Testis (tissue), 3 donors: ENCODE data around the gene CDH22. TPM values are rescaled to one million over a fixed set of nuclear protein-coding genes. Genes with fewer than 3 reads are reported as not detected.

Experiments used
- DNase-seq: peaks from one replicate; pipeline ENCODE4 v3.0.0-alpha.2; 2019
- H3K27ac ChIP-seq, 2 donors: fragments of 200-600 bp; sonication (generic); one replicate each; pipeline ENCODE4 v1.5.1; 2019
- H3K27me3 ChIP-seq: fragments of 200-600 bp; sonication (generic); one replicate; pipeline ENCODE4 v1.5.1; 2019
- H3K36me3 ChIP-seq: fragments of 200-600 bp; sonication (generic); one replicate; pipeline ENCODE4 v1.5.1; 2017; ENCODE audit warnings: low read depth; ENCODE audit errors: missing control alignments
- H3K4me1 ChIP-seq: fragments of 200-600 bp; sonication (generic); one replicate; pipeline ENCODE4 v1.5.1; 2019
- H3K4me3 ChIP-seq, 2 donors: fragments of 200-600 bp; sonication (generic); one replicate each; pipeline ENCODE4 v1.5.1; 2017 to 2019
- H3K9me3 ChIP-seq: fragments of 200-600 bp; sonication (generic); one replicate; pipeline ENCODE4 v1.5.1; 2017
- POLR2A ChIP-seq: fragments of 450-650 bp; IDR thresholded peaks from one replicate; pipeline ENCODE4 v1.6.1; 2017; ENCODE audit warnings: antibody characterized with exemption, mild to moderate bottlenecking, moderate library complexity
- WGBS, 2 donors: methylation state at CpG; one replicate each; pipeline ENCODE4 v1.1.5; 2018; 5-methylcytosine and 5-hydroxymethylcytosine counted together
- intact Hi-C: fragments of 100-400 bp; cut with DNase I; formaldehyde crosslinking; loops from one replicate; pipeline ENCODE4 v1.15.1; 2023; ENCODE audit warnings: low total_unique reads
- polyA plus RNA-seq: library from polyadenylated mRNA; stranded (reverse); fragments of 350-450 nt; fragmentation: Illumina TruSeq; extraction: RNeasy Lipid Tissue Mini Kit (QIAGEN cat#74804); gene quantifications from one replicate; pipeline ENCODE4 v1.2.3, GENCODE V29; 2014; ENCODE audit warnings: low read depth, low replicate concordance; ENCODE audit not compliant: insufficient read depth
- total RNA-seq, 2 donors: library from RNA; depleted of rRNA; stranded (reverse); fragments of >200 nt; gene quantifications; one replicate each; pipeline ENCODE4 v1.2.3, GENCODE V29; 2016
- TF ChIP-seq, protein P1 (sequence below), 3 experiments: fragments of 450-650 bp in 2 of 3; fragments of 200-600 bp in 1 of 3; sonication (generic) in 1 of 3; IDR thresholded peaks; one replicate each; pipeline ENCODE4 v1.5.1; 2016 to 2019; ENCODE audit warnings: antibody characterized with exemption in 3 of 3, mild to moderate bottlenecking in 2 of 3, moderate library complexity in 1 of 3

The CDH22 gene
- total and polyA plus RNA-seq, 3 donors from 2014 or later, result 1.8 to 2.6 (median 2.6) TPM

DNA sequence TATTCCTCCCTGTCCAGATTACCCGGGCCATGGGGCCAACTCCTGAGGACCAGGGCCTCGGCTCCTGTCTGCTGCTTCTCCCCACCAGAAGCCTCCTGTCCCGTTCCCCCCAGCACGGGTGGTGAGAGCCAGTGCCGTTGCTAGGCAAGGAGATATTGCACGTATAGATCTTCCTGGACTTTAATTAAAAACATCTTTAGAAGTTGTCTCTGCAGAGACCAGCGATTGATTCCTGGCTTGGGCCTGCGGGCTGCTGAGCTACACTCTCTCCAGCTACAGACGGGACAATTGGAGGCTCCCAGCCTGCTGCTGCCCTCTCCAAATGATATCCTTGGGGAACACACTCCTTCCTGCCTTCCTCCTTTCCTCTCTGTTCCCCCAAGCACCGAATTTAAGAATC, 74.6 kb downstream of the CDH22 start:
- no peaks in the 10 kb centered on the region for H3K4me1 ChIP-seq
- H3K27me3 ChIP-seq, result no peaks in the 10 kb centered on the region
- H3K9me3 ChIP-seq, result no peaks in the 10 kb centered on the region
- no peak for DNase-seq
- H3K36me3 ChIP-seq, result no peaks in the 10 kb centered on the region
- H3K4me3 ChIP-seq, result no peak overlapping the region
- H3K27ac ChIP-seq, result no peak overlapping the region
- 79 to 80% methylated on average over 10 of the region's 10 CpGs for WGBS, 2 donors
- intact Hi-C loops, result no loop called here
- TF ChIP-seq, protein P1, sequence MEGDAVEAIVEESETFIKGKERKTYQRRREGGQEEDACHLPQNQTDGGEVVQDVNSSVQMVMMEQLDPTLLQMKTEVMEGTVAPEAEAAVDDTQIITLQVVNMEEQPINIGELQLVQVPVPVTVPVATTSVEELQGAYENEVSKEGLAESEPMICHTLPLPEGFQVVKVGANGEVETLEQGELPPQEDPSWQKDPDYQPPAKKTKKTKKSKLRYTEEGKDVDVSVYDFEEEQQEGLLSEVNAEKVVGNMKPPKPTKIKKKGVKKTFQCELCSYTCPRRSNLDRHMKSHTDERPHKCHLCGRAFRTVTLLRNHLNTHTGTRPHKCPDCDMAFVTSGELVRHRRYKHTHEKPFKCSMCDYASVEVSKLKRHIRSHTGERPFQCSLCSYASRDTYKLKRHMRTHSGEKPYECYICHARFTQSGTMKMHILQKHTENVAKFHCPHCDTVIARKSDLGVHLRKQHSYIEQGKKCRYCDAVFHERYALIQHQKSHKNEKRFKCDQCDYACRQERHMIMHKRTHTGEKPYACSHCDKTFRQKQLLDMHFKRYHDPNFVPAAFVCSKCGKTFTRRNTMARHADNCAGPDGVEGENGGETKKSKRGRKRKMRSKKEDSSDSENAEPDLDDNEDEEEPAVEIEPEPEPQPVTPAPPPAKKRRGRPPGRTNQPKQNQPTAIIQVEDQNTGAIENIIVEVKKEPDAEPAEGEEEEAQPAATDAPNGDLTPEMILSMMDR (IDR thresholded peaks at IDR 0.05), result no peak
- no peak for TF ChIP-seq POLR2A

DNA sequence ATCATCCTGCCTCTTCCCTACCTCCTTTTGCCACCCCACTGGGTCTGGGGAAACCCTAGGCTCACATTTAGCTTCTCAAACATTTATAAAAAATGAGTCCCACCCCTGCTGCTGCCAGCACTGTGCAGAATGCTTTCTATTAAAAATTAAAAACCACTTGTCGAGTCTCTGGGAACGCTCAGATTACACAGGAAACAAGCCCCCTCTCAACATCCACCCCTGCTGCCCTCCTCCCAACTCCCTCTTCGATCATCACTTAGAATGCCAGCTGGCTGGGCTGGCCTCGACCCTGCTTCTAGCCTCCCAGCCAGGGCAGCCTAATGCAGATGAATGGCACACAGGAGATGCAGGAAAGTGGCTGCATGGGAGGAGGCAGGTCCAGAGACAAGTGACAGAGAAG, 75.8 kb downstream of the CDH22 start:
- no peaks in the 10 kb centered on the region for H3K27me3 ChIP-seq
- H3K4me1 ChIP-seq, result no peaks in the 10 kb centered on the region
- H3K36me3 ChIP-seq, result no peaks in the 10 kb centered on the region
- TF ChIP-seq, protein P1 (IDR thresholded peaks at IDR 0.05), result no peak
- no peak for TF ChIP-seq POLR2A
- H3K4me3 ChIP-seq, result no peak overlapping the region
- intact Hi-C loops, result no loop called here
- WGBS, 2 donors, result 41 to 48% methylated on average over 4 of the region's 4 CpGs
- no peak overlapping the region for H3K27ac ChIP-seq
- no peaks in the 10 kb centered on the region for H3K9me3 ChIP-seq
- no peak for DNase-seq

DNA sequence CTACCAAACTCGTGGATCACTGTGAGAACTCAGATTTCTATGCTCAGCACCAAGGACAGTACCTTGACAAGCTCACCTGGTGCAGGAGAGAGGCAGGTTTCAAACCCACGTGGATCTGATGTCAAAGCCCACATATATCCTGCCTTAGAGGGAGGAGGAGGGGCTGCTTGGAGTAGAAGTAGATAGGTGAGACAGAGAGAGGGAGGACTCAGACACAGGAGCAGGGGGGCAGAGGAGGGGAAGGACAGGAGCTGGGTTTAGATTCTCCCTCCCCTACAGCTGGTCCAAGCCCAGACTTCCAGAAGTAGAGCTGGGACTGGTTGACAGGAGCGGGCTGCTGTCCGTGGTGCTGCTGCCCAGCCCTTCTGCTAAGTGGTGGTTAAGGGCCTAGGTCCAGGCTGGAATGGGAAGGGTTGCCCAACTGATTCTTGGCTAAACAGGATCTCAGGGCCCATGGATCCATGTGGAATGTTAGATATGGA, 77.5 kb downstream of the CDH22 start:
- no peaks in the 10 kb centered on the region for H3K9me3 ChIP-seq
- no peaks in the 10 kb centered on the region for H3K4me1 ChIP-seq
- H3K27ac ChIP-seq, result no peak overlapping the region
- H3K36me3 ChIP-seq, result no peaks in the 10 kb centered on the region
- intact Hi-C loops, result no loop called here
- peak; percentile 57 for DNase-seq
- WGBS, 2 donors, result 18 to 25% methylated on average over 4 of the region's 4 CpGs
- no peak overlapping the region for H3K4me3 ChIP-seq
- TF ChIP-seq, protein P1 (IDR thresholded peaks at IDR 0.05), result no peak
- no peak for TF ChIP-seq POLR2A
- H3K27me3 ChIP-seq, result no peaks in the 10 kb centered on the region

DNA sequence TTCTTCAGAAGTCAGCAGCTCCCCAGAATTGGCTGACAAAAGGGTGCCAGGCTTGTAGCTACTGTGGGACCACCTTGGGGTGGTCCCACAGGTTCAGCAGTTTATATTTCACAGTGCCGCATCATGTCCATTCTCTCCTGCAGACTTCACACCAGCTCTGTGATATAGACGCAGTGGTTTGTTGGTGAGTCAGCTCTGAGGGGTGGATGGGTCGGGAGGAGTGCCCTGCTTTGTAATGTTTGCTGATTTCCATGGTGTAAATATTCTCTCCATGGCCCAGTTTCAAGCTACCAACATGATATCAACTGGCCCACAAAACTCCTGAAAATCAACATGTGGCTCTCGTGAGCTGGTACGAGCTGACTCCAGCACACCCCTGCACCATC, 78.2 kb downstream of the CDH22 start:
- no peaks in the 10 kb centered on the region for H3K4me1 ChIP-seq
- TF ChIP-seq, protein P1 (IDR thresholded peaks at IDR 0.05), result no peak
- no peak for TF ChIP-seq POLR2A
- no peaks in the 10 kb centered on the region for H3K36me3 ChIP-seq
- no peak overlapping the region for H3K27ac ChIP-seq
- H3K4me3 ChIP-seq, result no peak overlapping the region
- WGBS, 2 donors, result 82 to 87% methylated on average over 5 of the region's 5 CpGs
- DNase-seq, result no peak
- H3K27me3 ChIP-seq, result no peaks in the 10 kb centered on the region
- no peaks in the 10 kb centered on the region for H3K9me3 ChIP-seq
- intact Hi-C loops, result no loop called here

DNA sequence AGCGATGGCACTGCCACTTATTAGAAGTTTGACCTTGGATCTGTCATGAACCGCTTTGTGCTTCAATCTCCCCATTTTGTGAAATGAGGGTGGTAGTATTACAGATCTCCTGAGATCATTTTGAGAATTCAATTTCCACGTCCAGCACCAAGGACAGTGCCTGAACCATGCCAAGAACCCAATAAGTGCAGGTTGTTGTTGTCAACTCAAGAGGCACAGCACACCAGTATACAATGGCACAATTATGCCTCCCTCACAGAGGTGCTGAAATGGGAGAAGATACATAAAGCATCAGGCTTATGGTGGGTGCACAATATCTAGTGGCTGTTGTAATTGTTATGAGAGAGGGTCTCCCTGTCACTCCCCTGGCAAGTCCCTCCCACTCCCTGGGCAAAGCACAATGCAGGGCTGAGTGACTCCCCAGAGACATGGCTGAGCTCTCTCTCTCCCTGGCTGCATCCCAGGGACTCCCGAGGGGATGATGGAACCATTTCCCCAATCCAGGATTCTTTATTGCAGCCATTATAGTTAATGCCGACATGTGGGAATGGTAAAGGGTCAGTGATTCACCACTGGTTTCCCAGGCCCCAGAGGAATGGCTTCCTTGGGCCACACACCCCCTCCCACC, 78.7 kb downstream of the CDH22 start:
- WGBS, 2 donors, result 70 to 86% methylated on average over 5 of the region's 5 CpGs
- Histone ChIP-seq H3K9me3 (no peaks in the 10 kb centered on the region), H3K36me3 (no peaks in the 10 kb centered on the region), H3K4me3 (no peak overlapping the region), H3K27ac (no peak overlapping the region), H3K4me1 (no peaks in the 10 kb centered on the region), H3K27me3 (no peaks in the 10 kb centered on the region)
- intact Hi-C loops, result no loop called here
- TF ChIP-seq POLR2A, result no peak
- TF ChIP-seq, protein P1 (IDR thresholded peaks at IDR 0.05), result no peak
- DNase-seq, result no peak
